ENCODE measurements around the gene TIMM29. TPM values are rescaled to one million over a fixed set of nuclear protein-coding genes. Genes with fewer than 3 reads are reported as not detected.

TIMM29 gene
- total and polyA plus RNA-seq, 9 of the 15 experiments (the other 6 are each of a cell fraction or from before 2014, with no cell fraction given): 2.4 to 29.4 (median 16.3) TPM

DNA sequence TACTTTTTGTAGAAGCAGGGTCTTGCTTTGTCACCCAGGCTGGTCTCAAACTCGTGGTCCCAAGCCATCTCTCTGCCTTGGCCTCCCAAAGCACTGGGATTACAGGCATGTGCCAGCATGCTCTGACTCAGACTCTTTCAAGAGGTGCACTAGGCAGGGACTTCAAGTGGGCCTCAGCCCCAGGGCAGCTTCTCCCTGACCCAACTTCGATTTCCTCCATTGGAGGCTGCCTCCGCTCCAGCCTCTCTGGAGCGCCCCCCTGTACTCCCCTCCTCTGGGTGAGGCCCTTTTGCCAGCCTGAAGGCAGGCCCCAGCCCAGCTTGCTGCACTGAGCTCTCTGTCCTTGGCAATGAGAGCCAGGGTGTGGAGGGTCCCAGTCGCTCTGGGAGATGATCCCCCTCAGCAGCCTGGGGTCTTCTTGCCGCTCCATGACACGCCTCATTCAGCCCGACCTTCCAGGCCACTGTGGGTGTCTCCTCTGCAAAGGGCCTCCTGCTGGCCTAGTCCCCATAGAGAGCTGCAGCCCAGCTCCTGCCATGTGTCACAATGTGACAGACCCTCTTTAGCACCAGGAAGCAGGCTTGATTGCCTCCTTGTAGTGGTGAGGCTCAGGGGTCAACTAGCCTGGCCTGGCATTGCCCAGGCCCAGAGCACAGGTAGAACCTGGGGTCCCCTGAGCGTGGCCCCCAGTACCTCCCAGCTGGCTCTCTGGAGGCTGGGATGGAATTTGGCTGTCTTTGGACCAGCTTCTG, 40.8 kb upstream of the TIMM29 start (continued):
- no peak for TF ChIP-seq MGA (IDR thresholded peaks at IDR 0.05)
- no peak for TF ChIP-seq SMAD1 (IDR thresholded peaks at IDR 0.05; ENCODE audit: low read depth, low read length, partially characterized antibody)
- no peak for TF ChIP-seq RBBP5 (IDR thresholded peaks at IDR 0.05; ENCODE audit: borderline replicate concordance, insufficient read depth, low read length, poor library complexity, severe bottlenecking)
- no peak for TF ChIP-seq TSHZ1 (CRISPR knock-in tag; IDR thresholded peaks at IDR 0.05)
- no peak for TF ChIP-seq MED1 (CRISPR knock-in tag; IDR thresholded peaks at IDR 0.05; ENCODE audit: borderline replicate concordance)
- TF ChIP-seq FOXA3 (CRISPR knock-in tag; conservative IDR thresholded peaks at IDR 0.05 in 1 of 2, IDR thresholded peaks at IDR 0.05 in 1 of 2): no peak

Data from K562 (cell line).